ENCODE measurements around the gene LDLR.
"Not testable (repeated sequence)": the region's sequence is repeated elsewhere in the genome, so short reads cannot be mapped to it uniquely, and the experiment has no call there.

LDLR gene

DNA sequence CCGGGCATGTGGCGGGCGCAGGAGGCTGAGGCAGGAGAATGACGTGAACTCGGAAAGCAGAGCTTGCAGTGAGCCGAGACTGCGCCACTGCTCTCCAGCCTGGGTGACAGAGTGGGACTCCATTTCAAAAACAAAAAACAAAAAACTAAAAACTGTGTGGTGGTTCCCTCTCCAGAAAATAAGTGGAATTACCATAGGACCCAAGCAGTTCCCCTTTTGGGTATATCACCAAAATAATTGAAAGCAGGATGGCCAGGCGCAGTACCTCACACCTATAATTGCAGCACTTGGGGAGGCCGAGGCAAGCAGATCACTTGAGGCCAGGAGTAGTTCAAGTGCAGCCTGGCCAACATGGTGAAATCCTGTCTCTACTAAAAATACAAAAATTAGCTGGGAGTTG is 15.7 kb upstream of the LDLR start:
- DNase-seq, result no peak

- DNase-seq, result not testable (repeated sequence)
Observed at GRCh38 chr19:11076792-11077191, 12.5 kb upstream of the LDLR start.

- DNase-seq, result no peak
Observed at GRCh38 chr19:11078893-11079292, 10.4 kb upstream of the LDLR start.

- DNase-seq, result no peak
Observed at GRCh38 chr19:11079999-11080398, 9.3 kb upstream of the LDLR start.

- no peak for DNase-seq
Observed at GRCh38 chr19:11087870-11088505, 1.3 kb upstream of the LDLR start.

GRCh38 chr19:11088506-11089253 is 583 bp upstream of the LDLR start:
- peak in 1 of 5 donors; percentile 30 for DNase-seq

GRCh38 chr19:11090014-11090263 is 676 bp downstream of the LDLR start:
- DNase-seq, result not testable (repeated sequence)

DNA sequence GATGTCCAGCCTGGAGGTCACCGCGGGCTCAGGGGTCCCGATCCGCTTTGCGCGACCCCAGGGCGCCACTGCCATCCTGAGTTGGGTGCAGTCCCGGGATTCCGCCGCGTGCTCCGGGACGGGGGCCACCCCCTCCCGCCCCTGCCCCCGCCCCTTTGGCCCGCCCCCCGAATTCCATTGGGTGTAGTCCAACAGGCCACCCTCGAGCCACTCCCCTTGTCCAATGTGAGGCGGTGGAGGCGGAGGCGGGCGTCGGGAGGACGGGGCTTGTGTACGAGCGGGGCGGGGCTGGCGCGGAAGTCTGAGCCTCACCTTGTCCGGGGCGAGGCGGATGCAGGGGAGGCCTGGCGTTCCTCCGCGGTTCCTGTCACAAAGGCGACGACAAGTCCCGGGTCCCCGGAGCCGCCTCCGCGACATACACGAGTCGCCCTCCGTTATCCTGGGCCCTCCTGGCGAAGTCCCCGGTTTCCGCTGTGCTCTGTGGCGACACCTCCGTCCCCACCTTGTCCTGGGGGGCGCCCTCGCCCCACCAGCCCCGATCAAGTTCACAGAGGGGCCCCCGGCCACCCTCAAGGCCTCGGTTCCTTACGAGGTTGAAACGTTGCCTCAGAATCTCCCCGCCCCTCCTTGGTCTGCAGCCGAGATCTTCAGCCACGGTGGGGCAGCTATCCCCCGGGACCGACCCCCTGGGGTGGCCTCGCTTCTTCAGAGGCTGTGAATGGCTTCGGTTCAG is 1.2 kb downstream of the LDLR start:
- DNase-seq, result peak; percentile 96 to 99 (median 97)

GRCh38 chr19:11090997-11091702 is 1.9 kb downstream of the LDLR start:
- no peak for DNase-seq

GRCh38 chr19:11091703-11092153 is 2.5 kb downstream of the LDLR start:
- peak; percentile 45 to 68 (median 63) for DNase-seq

- peak; percentile 27 to 81 (median 55) for DNase-seq
Observed at GRCh38 chr19:11092181-11092538, 2.9 kb downstream of the LDLR start.

DNA sequence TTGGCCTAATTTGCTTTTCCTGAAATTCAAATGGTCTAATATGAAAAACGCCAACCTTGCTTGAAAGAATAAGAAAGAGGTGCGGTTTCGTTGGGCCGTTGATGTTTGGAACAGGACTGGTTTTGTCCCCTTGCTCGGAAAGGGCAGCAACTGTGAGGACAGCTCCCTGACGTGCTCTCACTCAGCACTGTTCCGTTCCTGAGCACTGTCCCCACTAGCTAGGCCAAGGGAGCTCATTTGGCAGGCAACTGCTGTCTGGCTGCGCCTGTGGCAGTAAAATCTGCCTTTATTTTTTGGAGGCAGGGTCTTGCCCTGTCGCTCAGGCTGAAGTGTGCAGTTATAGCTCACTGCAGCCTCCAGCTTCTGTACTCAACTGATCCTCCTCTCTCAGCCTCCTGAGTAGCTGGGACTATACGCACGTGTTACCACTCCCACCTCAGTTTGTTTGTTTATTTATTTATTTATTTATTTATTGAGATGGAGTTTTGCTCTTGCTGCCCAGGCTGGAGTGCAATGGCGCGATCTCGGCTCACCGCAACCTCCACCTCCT is 4.5 kb downstream of the LDLR start:
- DNase-seq, result no peak

DNA sequence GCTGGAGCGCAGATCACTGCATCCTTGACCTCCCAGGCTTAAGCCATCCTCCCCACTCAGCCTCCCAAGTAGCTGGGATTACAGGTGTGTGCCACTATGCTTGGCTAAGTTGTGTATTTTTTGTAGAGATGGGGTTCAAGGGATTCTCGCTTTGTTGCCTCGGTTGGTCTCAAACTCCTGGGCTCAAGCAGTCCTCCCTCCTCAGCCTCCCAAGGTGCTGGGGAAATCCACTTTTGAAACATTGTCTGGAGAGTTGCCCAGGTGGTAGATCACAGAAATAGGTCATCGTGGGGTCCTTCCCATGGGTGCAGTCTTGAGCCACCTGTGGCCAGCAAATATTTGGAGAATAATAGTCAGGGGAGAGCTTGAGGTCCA is 5.2 kb downstream of the LDLR start:
- no peak for DNase-seq

DNA sequence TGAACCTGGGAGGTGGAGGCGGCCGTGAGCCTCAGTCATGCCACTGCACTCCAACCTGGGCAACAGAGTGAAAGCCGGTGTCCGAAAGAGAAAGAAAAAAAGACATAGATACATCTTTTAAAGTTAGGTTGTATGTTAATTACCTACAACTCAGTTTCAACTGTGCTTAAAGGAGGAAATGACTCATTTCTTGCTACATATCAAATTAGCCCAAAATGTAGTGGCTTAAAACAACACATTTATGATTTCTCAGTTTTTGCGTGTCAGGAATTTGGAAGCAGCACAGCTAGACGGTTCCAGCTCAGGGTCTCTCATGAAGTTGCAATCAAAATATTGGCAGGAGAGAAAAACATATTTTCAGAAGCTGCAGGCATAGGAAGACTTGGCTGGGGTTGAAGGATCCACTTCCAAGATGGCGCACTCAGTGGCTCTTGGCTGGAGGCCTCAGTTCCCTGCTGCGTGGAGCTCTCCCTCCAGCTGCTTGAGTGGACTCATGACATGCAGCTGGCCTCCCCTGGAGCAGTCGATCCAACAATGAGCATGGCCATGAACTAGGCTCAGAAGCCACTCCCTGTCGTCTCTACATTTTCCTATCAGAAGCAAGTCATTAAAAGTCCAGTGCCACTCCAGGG is 7.1 kb downstream of the LDLR start:
- DNase-seq, result peak in 1 of 5 donors; percentile 77

- not testable (repeated sequence) for DNase-seq
Observed at GRCh38 chr19:11097367-11097766, 8.1 kb downstream of the LDLR start.

DNA sequence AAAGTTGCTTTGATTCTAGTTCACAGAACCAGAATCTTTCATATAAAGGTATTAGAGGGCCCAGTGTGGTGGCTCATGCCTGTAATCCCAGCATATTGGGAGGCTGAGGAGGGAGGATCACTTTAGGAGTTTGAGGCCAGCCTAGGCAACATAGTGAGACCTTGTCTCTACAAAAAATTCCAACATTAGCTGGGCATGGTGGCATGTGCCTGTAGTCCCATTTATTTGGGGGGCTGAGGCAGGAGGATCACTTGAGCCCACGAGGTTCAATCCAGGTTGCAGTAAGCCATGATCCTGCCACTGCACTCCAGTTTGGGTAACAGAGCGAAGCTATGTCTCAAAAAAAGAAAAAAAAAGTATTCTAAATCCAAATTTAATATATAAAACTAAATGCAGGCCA is 9.1 kb downstream of the LDLR start:
- DNase-seq, result no peak

DNA sequence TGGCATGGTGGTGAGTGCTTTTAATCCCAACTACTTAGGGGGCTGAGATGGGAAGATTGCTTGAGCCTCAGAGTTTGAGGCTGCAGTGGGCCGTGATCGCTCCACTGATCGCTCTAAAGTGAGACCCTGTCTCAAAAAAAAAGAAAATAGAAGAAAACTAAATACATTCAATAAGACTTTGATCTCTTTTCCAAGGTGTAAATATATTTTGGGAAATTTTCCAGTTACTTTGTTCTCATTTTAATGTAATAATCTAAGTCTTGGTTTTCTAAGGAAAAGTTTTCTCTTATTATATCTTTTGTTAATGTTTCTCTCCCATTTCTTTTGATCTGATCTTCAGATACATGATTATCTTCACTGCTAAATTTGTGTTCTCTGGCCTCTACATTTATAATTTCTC is 9.6 kb downstream of the LDLR start:
- DNase-seq, result no peak

- no peak for DNase-seq
Observed at GRCh38 chr19:11100049-11100448, 10.8 kb downstream of the LDLR start.

GRCh38 chr19:11101057-11101456 is 11.8 kb downstream of the LDLR start:
- no peak for DNase-seq

GRCh38 chr19:11102944-11103343 is 13.7 kb downstream of the LDLR start:
- no peak for DNase-seq

- not testable (repeated sequence) for DNase-seq
Observed at GRCh38 chr19:11103667-11104066, 14.4 kb downstream of the LDLR start.

DNA sequence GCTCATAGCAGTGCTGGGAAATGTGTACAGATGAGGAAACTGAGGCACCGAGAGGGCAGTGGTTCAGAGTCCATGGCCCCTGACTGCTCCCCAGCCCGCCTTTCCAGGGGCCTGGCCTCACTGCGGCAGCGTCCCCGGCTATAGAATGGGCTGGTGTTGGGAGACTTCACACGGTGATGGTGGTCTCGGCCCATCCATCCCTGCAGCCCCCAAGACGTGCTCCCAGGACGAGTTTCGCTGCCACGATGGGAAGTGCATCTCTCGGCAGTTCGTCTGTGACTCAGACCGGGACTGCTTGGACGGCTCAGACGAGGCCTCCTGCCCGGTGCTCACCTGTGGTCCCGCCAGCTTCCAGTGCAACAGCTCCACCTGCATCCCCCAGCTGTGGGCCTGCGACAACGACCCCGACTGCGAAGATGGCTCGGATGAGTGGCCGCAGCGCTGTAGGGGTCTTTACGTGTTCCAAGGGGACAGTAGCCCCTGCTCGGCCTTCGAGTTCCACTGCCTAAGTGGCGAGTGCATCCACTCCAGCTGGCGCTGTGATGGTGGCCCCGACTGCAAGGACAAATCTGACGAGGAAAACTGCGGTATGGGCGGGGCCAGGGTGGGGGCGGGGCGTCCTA is 15.9 kb downstream of the LDLR start:
- no peak for DNase-seq

Measured in T-helper 1 cell (primary cell).